OCI-LY7 (cell line): ENCODE results near the gene MYBPC1.

Experiments
- EZH2phosphoT487 ChIP-seq: fragments of 200-600 bp; sonication (generic); IDR thresholded peaks from 2 replicates; pipeline ENCODE4 v1.6.1; 2018; ENCODE audit warnings: low read depth, borderline replicate concordance, mild to moderate bottlenecking, mixed run types, antibody characterized with exemption, low read length, moderate library complexity, mixed read lengths
- TF ChIP-seq, protein P1 (sequence below): fragments of 200-600 bp; sonication (generic); conservative IDR thresholded peaks from 2 replicates; pipeline ENCODE4 v1.5.1; 2014; ENCODE audit warnings: mild to moderate bottlenecking, antibody characterized with exemption, low read length, moderate library complexity, mixed read lengths

DNA sequence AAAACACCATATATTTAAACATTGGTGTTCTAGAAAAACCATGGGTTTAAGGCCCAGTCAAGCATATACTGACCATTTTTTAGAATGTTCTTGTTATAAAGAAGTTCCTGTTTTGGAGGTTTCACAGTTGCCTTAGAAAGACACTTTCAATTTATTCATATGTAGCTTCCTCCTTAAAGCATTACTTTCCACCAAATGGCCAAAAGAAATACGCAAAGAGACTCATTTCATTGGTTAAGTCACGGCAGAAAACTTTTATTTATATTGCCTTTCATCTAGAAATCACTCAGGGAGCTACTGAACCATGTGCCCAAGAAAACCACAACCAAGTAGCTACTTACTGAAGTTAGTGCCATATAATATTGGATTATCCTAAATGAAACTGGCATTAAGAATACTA is 40.0 kb downstream of the MYBPC1 start:
- TF ChIP-seq, protein P1, sequence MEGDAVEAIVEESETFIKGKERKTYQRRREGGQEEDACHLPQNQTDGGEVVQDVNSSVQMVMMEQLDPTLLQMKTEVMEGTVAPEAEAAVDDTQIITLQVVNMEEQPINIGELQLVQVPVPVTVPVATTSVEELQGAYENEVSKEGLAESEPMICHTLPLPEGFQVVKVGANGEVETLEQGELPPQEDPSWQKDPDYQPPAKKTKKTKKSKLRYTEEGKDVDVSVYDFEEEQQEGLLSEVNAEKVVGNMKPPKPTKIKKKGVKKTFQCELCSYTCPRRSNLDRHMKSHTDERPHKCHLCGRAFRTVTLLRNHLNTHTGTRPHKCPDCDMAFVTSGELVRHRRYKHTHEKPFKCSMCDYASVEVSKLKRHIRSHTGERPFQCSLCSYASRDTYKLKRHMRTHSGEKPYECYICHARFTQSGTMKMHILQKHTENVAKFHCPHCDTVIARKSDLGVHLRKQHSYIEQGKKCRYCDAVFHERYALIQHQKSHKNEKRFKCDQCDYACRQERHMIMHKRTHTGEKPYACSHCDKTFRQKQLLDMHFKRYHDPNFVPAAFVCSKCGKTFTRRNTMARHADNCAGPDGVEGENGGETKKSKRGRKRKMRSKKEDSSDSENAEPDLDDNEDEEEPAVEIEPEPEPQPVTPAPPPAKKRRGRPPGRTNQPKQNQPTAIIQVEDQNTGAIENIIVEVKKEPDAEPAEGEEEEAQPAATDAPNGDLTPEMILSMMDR = no peak
- no peak for TF ChIP-seq EZH2phosphoT487
